GM11168 (cell line): ENCODE data around the gene WWOX.

Experiments
- in situ Hi-C: fragments of 300-500 bp; cut with MboI; formaldehyde crosslinking; loops from one replicate; pipeline ENCODE4 v1.12.0; 2022; ENCODE audit warnings: low sequenced_read_pairs; ENCODE audit not compliant: unreplicated experiment

Gene WWOX

GRCh38 chr16:78607022-78607421 lies 507.6 kb downstream of the WWOX start:
- in situ Hi-C loops = no loop called here

GRCh38 chr16:78607465-78607864 lies 508.0 kb downstream of the WWOX start:
- in situ Hi-C loops = no loop called here

DNA sequence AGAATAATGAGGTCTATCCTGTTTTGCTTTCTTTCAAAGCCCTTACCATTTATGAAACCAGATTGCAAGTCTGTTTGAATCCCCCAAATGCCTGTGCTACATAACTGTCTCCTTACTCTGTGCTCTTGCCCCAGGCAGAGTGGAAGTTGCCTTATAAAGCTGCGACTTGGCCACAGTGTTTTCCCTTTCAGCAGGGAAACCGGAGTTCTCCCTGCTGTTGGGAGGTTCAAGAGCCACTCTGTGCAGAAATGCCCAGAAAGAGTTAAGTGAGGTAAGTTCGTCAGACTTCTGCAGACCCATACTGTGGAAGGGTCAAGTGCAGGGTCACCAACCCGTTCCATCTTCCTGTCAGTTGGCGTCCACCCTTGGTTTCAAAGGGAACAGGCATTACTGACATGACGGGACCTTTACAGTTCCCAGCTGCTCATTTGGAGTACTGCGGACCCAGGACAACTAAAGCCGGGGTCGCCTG lies 508.9 kb downstream of the WWOX start:
- in situ Hi-C loops = no loop called here

GRCh38 chr16:78609402-78610274 lies 510.2 kb downstream of the WWOX start:
- in situ Hi-C loops = no loop called here

DNA sequence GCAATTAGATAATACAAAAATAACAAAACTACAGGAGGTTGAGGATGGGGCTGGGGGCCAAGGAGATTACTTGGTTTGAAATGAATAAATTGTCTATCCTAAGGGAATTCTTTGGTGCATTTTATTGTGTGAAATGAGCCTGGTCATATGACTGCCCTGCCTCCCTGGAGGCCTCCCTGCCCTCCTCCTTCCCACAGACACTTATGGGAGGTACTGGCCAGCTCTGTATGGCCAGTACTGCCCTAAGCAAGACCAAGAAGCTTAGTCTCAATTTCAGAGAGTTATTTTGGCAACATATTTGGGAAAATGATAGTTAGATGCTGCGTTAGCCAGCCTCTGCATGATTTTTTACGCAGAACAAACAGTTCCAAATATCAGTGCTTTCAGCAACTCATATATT lies 511.9 kb downstream of the WWOX start:
- in situ Hi-C loops = no loop called here

DNA sequence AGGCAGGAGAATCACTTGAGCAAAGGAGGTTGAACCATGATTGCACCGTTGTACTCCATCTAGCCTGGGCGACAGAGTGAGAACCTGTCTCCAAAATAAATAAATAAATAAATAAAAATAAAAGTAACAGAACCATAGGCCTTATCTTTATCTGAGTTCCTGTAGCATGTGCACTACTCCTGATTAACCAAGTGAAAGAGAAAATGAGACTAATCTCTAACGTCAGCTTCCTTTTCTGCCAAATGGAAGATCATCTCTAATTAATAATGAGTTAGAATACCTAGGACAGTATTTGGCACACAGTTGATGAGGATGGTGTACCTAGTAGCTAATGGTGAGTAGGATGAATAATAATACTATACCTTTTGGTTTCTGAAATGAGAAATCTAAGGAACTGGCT lies 520.4 kb downstream of the WWOX start:
- in situ Hi-C loops = no loop called here

DNA sequence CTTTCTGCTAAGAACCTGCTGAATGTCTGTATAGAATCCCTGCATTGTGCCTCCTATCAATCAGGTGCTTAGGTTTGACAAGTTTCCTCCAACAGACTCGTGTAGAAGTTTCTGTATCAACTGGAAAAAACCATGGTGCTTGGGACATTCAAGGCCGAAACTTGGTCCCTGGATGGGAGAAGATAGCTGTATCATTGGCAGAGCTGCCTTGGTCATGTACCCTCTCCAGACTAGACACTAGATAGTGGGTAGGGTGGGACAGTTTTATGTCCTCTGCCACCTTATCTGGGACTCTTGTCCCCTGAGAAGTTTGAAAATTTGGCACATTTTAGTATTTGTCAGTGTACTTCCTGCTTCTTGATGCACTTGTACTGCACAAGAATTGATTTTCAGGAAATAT lies 520.8 kb downstream of the WWOX start:
- in situ Hi-C loops = no loop called here

DNA sequence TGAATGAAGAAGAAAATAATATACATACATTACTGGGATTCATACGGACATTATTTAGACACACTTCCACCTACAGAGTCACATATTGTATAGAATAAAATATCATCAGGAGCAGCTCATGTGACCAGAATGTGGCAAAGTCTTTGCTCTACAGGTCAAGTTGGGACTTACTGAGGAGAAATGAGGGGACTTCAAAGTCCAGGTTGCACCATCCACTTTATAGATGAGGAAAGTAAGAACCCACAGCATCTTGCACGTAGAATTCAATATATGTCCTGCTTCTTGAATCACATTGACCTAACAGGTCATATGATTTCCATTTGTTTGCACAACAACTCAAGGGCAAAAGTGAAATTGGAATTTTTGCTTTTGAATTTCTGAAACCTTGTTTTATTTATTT lies 524.3 kb downstream of the WWOX start:
- in situ Hi-C loops = no loop called here

DNA sequence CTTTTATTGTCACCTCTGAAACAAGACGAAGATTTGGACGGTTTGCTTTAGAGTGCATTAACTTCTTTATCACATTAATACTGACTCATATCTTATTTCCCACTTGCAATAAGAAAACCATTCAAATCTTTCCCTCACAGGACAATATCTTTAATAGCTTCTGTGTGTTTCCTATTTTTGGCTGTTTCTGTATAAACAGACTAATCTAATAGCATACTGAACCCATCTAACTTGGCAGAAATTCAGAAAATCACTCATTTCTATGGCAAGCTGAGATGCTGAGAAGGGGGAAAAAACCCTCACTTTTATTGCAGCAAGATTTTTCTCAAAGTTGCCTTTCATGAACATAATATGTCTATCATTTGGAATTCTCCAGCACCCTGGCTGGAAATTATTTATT lies 524.9 kb downstream of the WWOX start:
- in situ Hi-C loops = no loop called here

- in situ Hi-C loops = no loop called here
Measured at GRCh38 chr16:78628461-78629045, 529.1 kb downstream of the WWOX start.

GRCh38 chr16:78629173-78629572 lies 529.7 kb downstream of the WWOX start:
- in situ Hi-C loops = no loop called here

- in situ Hi-C loops = no loop called here
Measured at GRCh38 chr16:78630102-78630501, 530.6 kb downstream of the WWOX start.

GRCh38 chr16:78633551-78633950 lies 534.1 kb downstream of the WWOX start:
- in situ Hi-C loops = no loop called here

DNA sequence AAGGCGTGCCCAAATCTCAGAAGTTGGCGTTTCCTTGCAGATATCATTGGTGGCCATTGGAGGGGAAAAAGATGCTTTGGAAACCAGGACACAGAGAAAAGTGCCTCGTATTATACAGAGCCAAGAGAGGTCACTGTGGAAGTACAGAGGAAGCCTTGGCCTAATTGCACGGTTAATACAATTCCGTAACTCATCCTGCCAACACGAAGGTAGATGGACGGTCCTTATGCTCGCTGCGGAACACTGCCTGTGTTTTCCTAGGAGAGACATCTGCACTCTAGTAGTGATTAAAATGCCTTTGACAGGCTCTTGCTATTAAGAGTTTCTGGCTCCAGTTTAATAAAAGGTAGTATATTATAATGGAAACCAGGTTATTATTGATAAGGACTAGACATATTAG lies 536.4 kb downstream of the WWOX start:
- in situ Hi-C loops = no loop called here

- in situ Hi-C loops = no loop called here
Measured at GRCh38 chr16:78638371-78638770, 538.9 kb downstream of the WWOX start.

DNA sequence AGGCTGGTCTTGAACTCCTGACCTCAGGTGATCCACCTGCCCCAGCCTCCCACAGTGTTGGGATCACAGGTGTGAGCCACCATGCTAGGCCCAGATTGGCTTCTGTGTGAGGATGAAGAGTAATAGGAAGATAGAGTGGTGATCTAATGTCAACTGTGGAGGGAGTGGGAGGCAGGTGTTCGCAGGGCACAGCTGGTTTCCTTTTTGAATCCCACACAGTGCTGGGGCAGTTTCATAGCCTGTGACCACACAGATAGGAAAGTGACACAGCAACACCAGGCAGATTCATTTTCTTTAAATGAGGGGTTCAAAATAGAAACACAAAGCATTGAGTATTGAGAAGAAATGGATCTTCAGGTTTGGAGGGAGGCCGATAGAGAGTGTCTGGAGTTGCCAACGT lies 540.3 kb downstream of the WWOX start:
- in situ Hi-C loops = no loop called here

DNA sequence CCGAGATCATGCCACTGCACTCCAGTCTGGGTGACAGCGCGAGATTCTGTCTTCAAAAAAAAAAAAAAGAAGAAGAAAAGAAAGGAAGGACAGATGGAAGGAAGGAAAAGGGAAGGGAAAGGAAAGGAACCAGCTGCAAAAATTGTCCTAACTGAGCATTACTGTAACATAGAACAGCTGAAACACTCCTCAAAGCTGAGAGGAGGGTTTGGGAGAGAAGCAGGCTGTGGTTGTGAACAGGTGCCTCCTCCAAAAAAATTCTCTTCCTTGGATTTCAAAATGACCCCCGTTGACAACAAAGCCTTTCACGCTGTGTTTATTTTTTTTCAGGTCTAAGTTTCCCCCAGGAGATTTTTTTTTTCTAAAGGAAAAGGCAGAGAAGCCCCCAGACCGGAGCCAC lies 541.4 kb downstream of the WWOX start:
- in situ Hi-C loops = no loop called here

DNA sequence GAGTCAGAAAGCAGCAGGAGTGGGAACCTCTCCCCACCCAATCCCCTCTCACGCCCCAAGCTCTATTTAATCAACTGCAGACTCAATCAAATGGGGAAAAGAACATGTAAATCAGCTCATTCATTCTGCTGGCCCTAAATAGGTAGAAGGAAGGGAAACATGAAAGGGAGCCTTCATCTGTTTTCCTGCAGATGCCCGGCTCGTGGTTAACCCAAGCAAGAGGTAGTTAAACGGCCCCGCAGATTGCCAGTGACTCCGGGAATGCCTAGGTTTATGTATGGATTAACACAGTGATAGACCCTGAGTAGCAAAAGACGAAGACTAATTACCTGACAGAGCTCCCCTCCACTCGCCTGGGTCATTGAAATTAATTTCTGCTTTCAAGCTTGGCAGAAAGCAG lies 542.0 kb downstream of the WWOX start:
- in situ Hi-C loops = no loop called here

DNA sequence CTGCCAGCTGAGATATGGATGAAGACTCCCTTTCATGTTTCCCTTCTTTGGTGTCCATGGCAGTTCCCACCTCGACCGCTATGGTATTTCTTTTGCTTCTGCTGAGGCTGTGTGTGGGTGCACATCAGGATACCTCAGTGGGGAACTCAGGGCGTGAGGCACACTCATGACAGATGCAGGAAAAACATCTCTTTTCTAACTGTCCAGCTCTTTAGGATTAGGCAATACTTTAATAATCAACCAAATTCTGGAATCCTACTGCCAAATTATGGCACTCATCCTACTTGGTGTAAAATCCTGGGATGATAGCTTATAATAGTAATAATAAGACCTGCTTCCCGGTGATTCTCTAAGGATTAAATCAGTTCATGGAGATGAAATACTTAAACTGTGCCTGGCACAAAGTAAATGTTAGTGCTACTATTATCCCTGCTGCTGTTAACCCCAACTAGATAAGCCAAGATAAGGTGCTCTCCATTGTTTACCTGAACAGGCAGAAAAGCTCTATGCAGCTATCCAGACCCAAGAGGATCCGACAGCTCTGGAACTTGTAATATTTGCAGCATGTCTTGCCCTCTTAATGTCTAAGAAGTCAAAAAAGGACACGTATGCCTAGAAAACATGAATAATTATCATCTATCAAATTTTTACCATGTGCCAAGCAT lies 543.3 kb downstream of the WWOX start:
- in situ Hi-C loops = no loop called here

- in situ Hi-C loops = no loop called here
Measured at GRCh38 chr16:78645657-78646056, 546.2 kb downstream of the WWOX start.

DNA sequence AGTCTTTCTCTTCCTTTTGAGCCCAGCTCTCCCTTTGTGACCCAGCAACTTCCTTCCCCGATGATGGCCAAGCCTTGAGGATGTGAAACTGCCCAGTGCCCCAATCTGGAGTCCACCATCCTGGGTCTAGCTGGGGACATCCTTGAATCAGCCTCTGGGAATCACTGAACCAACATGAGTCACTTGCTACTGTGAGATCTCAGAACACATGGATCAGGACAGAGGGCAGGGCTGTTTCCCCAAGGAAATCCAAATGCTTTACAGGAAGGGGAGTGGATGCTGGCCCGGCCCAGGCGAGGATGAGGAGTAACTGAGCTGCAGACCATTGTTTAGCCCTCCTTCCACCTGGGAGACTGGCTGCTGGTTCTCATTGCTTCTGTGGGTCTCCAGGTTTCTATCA lies 547.6 kb downstream of the WWOX start:
- in situ Hi-C loops = no loop called here
